ENCODE results near the gene USF2. TPM values are rescaled to one million over a fixed set of nuclear protein-coding genes. Genes with fewer than 3 reads are reported as not detected.

Gene USF2
- total RNA-seq, 1 donor from 2014 or later: 156 TPM

DNA sequence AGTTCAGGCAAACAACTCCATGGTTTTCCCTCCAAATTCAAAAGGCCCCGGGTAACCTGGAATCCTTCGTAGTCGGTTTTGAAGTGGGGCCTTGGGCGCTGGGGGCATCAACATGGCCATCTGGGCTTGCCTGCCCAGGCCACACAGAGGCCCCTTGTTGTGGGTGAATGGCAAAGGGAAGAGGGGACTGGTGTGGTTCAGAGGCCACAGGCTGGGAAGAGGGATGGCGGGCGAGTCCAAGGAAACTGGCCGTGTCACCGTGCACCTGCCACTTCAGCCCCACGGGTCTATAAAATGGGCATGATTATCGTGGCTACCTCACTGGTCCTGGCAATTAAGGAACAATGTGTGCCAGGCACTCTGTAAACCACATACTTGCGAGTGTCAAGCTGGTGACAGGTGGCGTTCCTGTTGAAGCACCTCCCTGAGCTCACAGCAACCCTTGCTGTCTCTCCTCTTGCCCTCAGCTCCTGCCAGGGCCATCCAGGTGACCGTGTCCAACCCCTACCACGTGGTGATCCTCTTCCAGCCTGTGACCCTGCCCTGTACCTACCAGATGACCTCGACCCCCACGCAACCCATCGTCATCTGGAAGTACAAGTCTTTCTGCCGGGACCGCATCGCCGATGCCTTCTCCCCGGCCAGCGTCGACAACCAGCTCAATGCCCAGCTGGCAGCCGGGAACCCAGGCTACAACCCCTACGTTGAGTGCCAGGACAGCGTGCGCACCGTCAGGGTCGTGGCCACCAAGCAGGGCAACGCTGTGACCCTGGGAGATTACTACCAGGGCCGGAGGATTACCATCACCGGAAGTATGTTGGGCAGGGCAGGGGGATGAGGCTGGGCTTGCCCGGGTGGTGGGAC, 18.7 kb upstream of the USF2 start:
- no peak for DNase-seq (ENCODE audit: low spot score)

DNA sequence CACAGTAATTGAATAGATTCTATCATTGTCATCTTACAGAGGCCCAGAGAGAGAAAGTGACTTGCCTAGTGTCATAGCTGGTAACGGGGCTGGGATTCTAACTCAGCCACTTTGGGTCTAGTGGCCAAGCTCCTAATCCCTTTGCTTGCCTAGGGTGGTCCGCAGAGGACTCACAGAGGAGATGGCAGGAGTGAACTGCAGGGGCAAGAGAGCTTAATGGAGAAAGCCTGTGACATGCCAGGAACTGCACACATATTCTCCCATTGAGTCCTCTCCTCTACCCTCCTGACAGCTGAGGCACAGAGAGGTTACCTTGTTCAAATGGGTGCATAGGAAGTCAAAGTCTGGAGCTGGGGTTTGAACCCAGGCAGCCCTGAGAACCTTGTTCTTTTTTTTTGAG, 17.3 kb upstream of the USF2 start:
- H3K4me3 Mint-ChIP-seq: no peak overlapping the region
- H3K36me3 Mint-ChIP-seq (ENCODE audit: low read depth): peaks cover 2% of the 10 kb centered on the region
- peaks cover 11% of the 10 kb centered on the region for H3K27me3 Mint-ChIP-seq (ENCODE audit: insufficient read depth)
- H3K4me1 Mint-ChIP-seq (ENCODE audit: low read depth): peaks cover 18% of the 10 kb centered on the region
- H3K9me3 Mint-ChIP-seq: no peaks in the 10 kb centered on the region
- no peak for DNase-seq (ENCODE audit: low spot score)
- H3K27ac Mint-ChIP-seq: no peak overlapping the region
- intact Hi-C loops (cut with micrococcal nuclease): no loop called here

More for the DNA sequence above, 18.7 kb upstream of the USF2 start:
- peak overlapping the region; percentile 85 for H3K4me3 Mint-ChIP-seq
- H3K27me3 Mint-ChIP-seq (ENCODE audit: insufficient read depth): peaks cover 16% of the 10 kb centered on the region
- peaks cover 2% of the 10 kb centered on the region for H3K36me3 Mint-ChIP-seq (ENCODE audit: low read depth)
- H3K4me1 Mint-ChIP-seq (ENCODE audit: low read depth): peaks cover 18% of the 10 kb centered on the region
- intact Hi-C loops (cut with micrococcal nuclease): loop anchor here (5.0 kb wide), 1 partner anchor 38 kb away; no protein-coding TSS in a partner anchor
- H3K27ac Mint-ChIP-seq: no peak overlapping the region
- no peaks in the 10 kb centered on the region for H3K9me3 Mint-ChIP-seq

DNA sequence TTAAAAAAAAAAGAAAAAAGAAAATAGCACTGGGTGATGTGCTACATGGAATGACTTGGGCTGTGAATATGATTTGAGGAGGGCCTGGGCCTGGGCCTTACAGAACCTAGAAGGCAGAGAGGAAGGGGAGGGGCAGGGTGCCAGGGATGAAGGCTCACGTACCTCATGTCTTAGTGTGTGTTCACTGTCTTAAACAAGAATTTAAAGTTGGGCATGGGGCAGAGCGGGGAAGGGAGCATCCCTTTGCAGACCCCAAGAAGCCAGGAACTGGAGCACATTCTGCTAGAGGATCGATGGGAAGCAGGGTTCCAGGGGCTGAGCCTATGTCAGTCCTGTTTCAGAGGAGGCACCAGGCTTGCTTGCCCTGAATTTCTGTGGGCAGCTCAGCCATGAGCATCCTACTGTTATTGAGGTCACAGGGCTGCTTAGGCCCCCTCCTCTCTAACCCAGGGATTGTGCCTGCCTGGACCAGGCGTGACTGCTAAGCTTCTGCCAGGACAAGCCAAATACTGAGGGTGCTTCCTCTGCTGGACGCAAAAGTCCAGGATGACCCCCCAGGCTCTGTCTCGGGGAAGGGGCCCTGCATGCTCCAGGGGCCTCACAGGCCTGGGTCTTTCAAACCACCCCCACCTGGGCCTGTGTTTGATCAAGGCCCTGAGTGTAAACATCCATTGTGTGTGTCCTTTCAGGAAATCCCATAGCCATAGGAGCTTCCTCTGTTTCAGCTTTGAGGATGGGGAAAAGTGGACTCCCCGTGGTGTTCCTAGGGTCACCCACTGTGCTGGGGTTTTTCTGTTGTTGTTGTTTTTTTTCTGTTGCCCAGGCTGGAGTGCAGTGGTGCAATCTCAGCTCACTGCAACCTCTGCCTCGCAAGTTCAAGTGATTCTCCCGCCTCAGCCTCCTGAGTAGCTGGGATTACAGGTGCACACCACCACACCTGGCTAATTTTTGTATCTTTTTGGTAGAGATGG, 15.2 kb upstream of the USF2 start:
- Mint-ChIP-seq H3K4me1 (ENCODE audit: low read depth) (peaks cover 9% of the 10 kb centered on the region), H3K36me3 (ENCODE audit: low read depth) (peaks cover 2% of the 10 kb centered on the region), H3K27ac (no peak overlapping the region), H3K9me3 (no peaks in the 10 kb centered on the region), H3K4me3 (no peak overlapping the region), H3K27me3 (ENCODE audit: insufficient read depth) (peaks cover 3% of the 10 kb centered on the region)
- intact Hi-C loops (cut with micrococcal nuclease): no loop called here
- no peak for DNase-seq (ENCODE audit: low spot score)

DNA sequence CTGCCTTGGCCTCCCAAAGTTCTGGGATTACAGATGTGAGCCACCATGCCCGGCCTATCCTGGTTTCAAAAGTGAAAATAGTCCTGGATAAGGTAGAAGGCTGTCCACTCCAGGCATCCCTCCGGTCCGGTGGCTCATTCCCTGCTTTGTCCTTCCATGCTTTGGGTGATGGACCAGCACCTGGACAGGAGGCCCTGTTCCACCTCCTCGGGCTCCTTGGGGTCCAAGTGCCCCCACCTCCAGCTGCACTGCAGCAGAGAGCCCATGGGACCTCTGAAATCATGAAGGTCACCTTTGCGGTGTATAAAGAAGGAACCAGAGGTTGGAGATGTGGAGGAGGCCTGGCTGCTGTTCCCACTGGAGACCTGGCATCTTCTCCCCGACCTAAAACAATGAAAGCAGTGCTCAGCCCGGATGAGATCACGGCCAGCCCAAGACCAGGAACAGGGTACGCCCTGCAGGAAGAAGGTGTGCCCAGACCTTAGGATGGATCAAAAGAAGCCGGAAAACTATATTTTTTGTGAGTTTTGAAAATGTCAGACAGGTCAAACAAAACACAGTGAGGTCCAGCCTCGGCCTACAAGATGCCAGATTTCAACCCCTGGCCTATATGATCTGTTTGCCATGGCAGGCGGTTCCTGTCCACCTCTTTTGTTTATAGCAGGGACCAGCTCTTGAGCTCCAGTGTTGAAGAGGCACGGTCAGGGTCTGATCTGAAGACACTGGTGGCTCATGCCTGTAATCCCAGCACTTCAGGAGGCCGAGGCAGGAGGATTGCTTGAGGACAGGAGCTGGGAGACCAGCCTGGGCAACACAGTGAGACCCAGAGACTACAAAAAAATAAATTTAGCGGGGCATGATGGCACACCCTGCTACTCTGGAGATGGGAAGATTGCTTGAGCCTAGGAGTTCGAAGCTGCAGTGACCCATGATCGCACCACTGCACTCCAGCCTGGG, 14.1 kb upstream of the USF2 start:
- Mint-ChIP-seq H3K27me3 (ENCODE audit: insufficient read depth) (peaks cover 3% of the 10 kb centered on the region), H3K4me1 (ENCODE audit: low read depth) (peaks cover 2% of the 10 kb centered on the region), H3K27ac (no peak overlapping the region), H3K4me3 (no peak overlapping the region), H3K9me3 (no peaks in the 10 kb centered on the region), H3K36me3 (ENCODE audit: low read depth) (peaks cover under 1% of the 10 kb centered on the region)
- no peak for DNase-seq (ENCODE audit: low spot score)
- intact Hi-C loops (cut with micrococcal nuclease): no loop called here

DNA sequence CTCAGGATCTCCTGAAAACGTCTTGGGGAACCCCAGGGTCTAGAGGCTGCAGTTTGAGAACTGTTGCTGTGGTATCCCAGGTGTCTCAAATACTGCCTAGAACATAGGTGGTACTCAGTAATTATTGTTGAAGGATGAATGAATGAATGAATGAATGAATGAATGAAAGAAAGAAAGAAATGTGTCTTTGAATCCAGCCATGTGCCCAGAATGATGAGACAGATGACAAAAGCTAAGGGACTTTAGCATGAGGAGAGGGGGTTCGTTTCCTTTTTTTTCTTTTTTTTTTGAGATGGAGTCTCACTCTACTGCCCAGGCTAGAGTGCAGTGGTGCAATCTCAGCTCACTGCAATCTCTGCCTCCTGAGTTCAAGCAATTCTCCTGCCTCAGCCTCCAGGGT, 12.2 kb upstream of the USF2 start:
- no peak for DNase-seq (ENCODE audit: low spot score)
- intact Hi-C loops (cut with micrococcal nuclease): no loop called here
- no peak overlapping the region for H3K27ac Mint-ChIP-seq
- H3K36me3 Mint-ChIP-seq (ENCODE audit: low read depth): no peaks in the 10 kb centered on the region
- H3K9me3 Mint-ChIP-seq: no peaks in the 10 kb centered on the region
- no peaks in the 10 kb centered on the region for H3K4me1 Mint-ChIP-seq (ENCODE audit: low read depth)
- no peaks in the 10 kb centered on the region for H3K27me3 Mint-ChIP-seq (ENCODE audit: insufficient read depth)
- no peak overlapping the region for H3K4me3 Mint-ChIP-seq

DNA sequence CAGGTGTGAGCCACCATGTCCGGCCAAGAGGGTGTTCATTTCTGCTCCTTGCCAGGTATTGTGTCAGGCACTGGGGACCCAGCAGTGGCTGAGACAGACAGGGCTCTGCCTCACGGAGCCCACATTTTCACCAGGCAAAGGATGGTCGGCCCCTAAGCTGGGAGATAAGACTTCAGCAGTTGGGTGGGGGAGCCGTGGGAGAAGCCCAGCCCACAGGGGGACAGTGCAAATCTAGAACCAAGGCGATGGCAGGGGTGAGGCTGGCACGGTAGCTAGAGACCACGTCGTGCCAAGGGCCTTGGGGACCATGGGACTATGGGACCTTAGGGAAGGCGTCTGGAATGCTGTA, 11.7 kb upstream of the USF2 start:
- intact Hi-C loops (cut with micrococcal nuclease): no loop called here
- no peaks in the 10 kb centered on the region for H3K36me3 Mint-ChIP-seq (ENCODE audit: low read depth)
- H3K27ac Mint-ChIP-seq: no peak overlapping the region
- DNase-seq (ENCODE audit: low spot score): no peak
- H3K4me3 Mint-ChIP-seq: no peak overlapping the region
- no peaks in the 10 kb centered on the region for H3K27me3 Mint-ChIP-seq (ENCODE audit: insufficient read depth)
- no peaks in the 10 kb centered on the region for H3K9me3 Mint-ChIP-seq
- H3K4me1 Mint-ChIP-seq (ENCODE audit: low read depth): no peaks in the 10 kb centered on the region

DNA sequence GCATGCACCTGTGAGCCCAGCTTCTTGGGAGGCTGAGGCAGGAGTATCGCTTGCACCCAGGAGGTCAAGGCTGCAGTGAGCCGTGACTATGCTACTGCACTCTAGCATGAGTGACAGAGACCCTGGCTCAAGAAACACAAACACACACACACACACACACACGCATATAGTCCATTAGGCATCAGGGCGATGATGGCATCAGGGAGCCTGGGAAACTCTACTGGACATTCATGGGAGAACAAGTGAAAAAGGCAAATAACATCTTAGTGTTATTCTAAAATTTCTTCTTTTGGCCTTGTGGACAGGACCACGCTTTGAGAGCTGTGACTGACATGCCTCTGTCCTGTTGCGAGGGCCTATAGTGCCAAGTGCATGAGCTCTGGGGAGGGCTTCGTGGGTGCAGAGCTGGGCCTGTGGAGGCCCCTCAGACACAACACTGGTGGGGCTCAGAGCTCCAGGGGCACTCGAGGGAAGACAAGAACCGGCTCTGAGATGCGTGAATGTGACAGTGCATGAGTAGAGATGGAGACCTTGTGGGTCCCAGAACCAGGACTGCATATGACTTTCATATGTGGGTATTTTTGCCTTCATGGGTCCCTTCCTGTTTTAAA, 8.0 kb upstream of the USF2 start:
- Mint-ChIP-seq H3K4me3 (no peak overlapping the region), H3K36me3 (ENCODE audit: low read depth) (peaks cover 3% of the 10 kb centered on the region), H3K27ac (no peak overlapping the region), H3K9me3 (no peaks in the 10 kb centered on the region), H3K27me3 (ENCODE audit: insufficient read depth) (no peaks in the 10 kb centered on the region), H3K4me1 (ENCODE audit: low read depth) (peaks cover 3% of the 10 kb centered on the region)
- intact Hi-C loops (cut with micrococcal nuclease): loop anchor here (10.0 kb wide), 1 partner anchor 204 kb away; no protein-coding TSS in a partner anchor
- DNase-seq (ENCODE audit: low spot score): no peak

DNA sequence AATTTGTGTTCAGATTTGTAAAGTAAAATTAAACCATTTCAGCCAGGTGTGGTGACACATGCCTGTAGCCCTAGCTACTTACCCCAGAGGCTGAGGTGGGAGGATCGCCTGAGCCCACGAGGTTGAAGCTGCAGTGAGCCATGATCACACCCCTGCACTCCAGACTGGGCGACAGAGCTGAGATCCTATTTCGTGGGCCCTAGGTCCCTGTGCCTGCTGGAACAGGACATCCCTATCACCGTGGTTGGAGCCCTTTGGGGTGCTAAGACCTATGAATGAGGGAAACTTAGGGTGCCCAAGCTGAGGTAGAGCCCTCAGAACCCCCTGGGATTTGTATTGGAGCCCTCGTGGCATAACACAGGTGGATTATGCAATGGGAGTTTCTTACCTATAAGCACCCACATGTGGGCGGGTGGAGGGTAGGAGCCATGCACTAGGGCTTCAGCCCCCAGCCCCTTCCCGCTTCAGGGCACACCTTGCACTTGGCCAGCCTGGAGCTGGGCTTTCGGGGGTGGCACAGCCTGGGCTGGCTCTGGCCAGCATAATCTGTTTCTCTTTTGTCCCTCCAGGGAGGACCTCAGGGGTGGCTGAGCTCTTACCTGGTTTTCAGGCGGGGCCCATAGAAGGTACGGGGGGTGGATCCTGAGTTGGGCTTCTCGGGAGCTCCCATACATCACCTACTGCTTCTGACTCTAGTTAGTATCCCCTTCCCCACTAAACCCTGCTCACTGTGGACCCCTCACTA, 7.2 kb upstream of the USF2 start:
- Mint-ChIP-seq H3K9me3 (no peaks in the 10 kb centered on the region), H3K27ac (no peak overlapping the region), H3K27me3 (ENCODE audit: insufficient read depth) (no peaks in the 10 kb centered on the region), H3K4me1 (ENCODE audit: low read depth) (peaks cover 10% of the 10 kb centered on the region), H3K36me3 (ENCODE audit: low read depth) (peaks cover 3% of the 10 kb centered on the region), H3K4me3 (no peak overlapping the region)
- DNase-seq (ENCODE audit: low spot score): no peak
- intact Hi-C loops (cut with micrococcal nuclease): loop anchor here (10.0 kb wide), 1 partner anchor 203 kb away; no protein-coding TSS in a partner anchor

DNA sequence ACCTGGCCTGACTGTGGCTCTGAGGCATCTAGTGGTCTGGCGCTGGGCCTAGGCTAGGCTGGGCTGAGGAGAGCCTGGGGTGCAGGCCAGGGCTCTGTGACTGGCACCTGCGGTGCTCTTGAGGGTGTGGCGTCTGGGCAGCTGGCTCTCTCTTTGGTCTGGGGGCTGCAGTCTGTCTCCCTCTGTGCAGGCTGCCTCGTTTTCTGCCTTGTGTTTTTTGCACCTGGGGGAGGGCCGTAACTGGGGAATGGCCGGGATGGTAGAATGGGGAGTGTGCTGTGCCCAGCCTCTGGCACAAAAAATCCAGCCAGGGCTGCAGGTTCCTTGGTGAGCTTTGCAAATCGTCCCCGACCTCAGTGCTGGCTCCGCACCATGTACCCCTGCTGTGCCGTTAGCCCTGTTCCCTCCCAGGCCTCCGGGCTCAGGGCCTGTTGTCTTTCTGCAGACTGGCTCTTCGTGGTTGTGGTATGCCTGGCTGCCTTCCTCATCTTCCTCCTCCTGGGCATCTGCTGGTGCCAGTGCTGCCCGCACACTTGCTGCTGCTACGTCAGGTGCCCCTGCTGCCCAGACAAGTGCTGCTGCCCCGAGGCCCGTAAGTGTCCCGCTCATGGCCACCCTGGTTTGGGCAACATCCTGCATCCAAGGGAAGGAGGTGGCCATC, 6.5 kb upstream of the USF2 start:
- no peak overlapping the region for H3K27ac Mint-ChIP-seq
- no peak for DNase-seq (ENCODE audit: low spot score)
- H3K4me3 Mint-ChIP-seq: no peak overlapping the region
- intact Hi-C loops (cut with micrococcal nuclease): loop anchor here (10.0 kb wide), 1 partner anchor 203 kb away; no protein-coding TSS in a partner anchor
- H3K9me3 Mint-ChIP-seq: no peaks in the 10 kb centered on the region
- peaks cover 3% of the 10 kb centered on the region for H3K36me3 Mint-ChIP-seq (ENCODE audit: low read depth)
- no peaks in the 10 kb centered on the region for H3K27me3 Mint-ChIP-seq (ENCODE audit: insufficient read depth)
- peaks cover 12% of the 10 kb centered on the region for H3K4me1 Mint-ChIP-seq (ENCODE audit: low read depth)

DNA sequence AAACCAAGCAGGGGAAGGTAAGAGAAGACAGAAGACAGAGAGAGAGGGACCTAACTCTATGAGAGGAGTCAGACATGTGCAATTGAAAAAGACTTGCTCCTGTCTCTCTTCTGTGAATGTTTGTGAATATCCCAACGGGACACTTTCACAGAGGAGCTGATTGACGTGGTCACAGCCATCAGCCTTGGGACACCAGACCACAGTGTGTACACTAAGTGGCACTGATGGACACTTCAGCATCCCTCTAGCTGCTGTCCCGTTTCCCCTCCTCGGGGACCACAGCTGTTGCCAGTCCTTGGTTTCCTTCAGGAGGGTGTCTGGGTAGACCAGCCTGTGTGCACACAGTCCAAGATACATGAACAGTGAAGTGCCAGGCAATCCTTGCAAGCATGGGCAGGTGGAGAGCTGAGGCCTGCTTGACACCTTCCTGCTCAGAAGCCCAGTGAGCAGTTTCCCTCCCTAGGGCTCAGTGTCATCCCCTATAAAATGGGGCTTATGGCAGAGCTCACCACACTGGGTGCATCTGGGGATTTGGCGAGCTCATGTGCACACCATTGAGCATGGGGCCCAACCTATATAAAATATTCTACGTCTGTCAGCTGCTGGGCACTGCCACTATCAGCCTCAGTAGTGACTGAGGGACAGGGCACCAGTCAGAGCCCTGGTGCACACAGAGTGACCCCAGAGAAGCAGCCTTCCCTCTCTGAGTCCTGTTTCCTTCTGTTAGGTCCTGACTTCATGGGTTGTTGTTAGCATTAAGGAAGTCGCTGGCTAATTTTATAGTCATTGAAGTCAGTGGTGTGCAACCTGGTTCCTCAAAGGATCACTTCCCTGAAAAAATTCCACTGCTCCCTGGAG, 4.3 kb upstream of the USF2 start:
- no peak overlapping the region for H3K27ac Mint-ChIP-seq
- DNase-seq (ENCODE audit: low spot score): no peak
- peaks cover 12% of the 10 kb centered on the region for H3K4me1 Mint-ChIP-seq (ENCODE audit: low read depth)
- H3K36me3 Mint-ChIP-seq (ENCODE audit: low read depth): peaks cover 3% of the 10 kb centered on the region
- H3K9me3 Mint-ChIP-seq: no peaks in the 10 kb centered on the region
- intact Hi-C loops (cut with micrococcal nuclease): loop anchor here (5.0 to 10.0 kb wide), 3 partner anchors 52 to 283 kb away; partner anchors contain the start of gene TMEM147
- no peaks in the 10 kb centered on the region for H3K27me3 Mint-ChIP-seq (ENCODE audit: insufficient read depth)
- H3K4me3 Mint-ChIP-seq: peak overlapping the region; percentile 30
